WTC11 (cell line): ENCODE measurements around the gene COX6A1. TPM values are rescaled to one million over a fixed set of nuclear protein-coding genes. Genes with fewer than 3 reads are reported as not detected.
A peak's percentile ranks its signal among the peaks of the same experiment; 100 is the strongest.

ENCODE experiments used
- ARID4B ChIP-seq: sonication (generic); formaldehyde crosslinking; IDR thresholded peaks from 2 replicates; pipeline ENCODE4 v1.8.0; 2023; ENCODE audit warnings: missing genetic modification reagents, mild to moderate bottlenecking, borderline replicate concordance
- FOXK1 ChIP-seq: sonication (generic); formaldehyde crosslinking; IDR thresholded peaks from 2 replicates; pipeline ENCODE4 v1.8.0; 2022; ENCODE audit warnings: mild to moderate bottlenecking, moderate library complexity, missing genetic modification reagents
- MXD4 ChIP-seq: fragments of 250-450 bp; sonication (Bioruptor Pico); IDR thresholded peaks from 2 replicates; pipeline ENCODE4 v1.8.0; 2021; ENCODE audit warnings: mild to moderate bottlenecking, moderate library complexity, borderline replicate concordance
- NFATC4 ChIP-seq: fragments of 250-450 bp; sonication (Bioruptor Pico); IDR thresholded peaks from 2 replicates; pipeline ENCODE4 v1.9.0; 2021; ENCODE audit warnings: mild to moderate bottlenecking
- NR3C1 ChIP-seq: sonication (generic); formaldehyde crosslinking; conservative IDR thresholded peaks from 2 replicates; pipeline ENCODE4 v1.8.1; 2023; ENCODE audit warnings: low read depth, mild to moderate bottlenecking, missing genetic modification reagents
- PRDM15 ChIP-seq: sonication (generic); formaldehyde crosslinking; IDR thresholded peaks from 2 replicates; pipeline ENCODE4 v1.8.0; 2022; ENCODE audit warnings: missing genetic modification reagents
- SMAD3 ChIP-seq: sonication (generic); formaldehyde crosslinking; IDR thresholded peaks from 2 replicates; pipeline ENCODE4 v1.8.0; 2022; ENCODE audit warnings: missing genetic modification reagents, mild to moderate bottlenecking, borderline replicate concordance
- SP1 ChIP-seq: sonication (generic); formaldehyde crosslinking; conservative IDR thresholded peaks from 2 replicates; pipeline ENCODE4 v1.8.1; 2022; ENCODE audit warnings: missing genetic modification reagents
- TEAD1 ChIP-seq: sonication (generic); formaldehyde crosslinking; IDR thresholded peaks from 2 replicates; pipeline ENCODE4 v1.8.0; 2022; ENCODE audit warnings: mild to moderate bottlenecking, missing genetic modification reagents
- TP53 ChIP-seq: sonication (generic); formaldehyde crosslinking; IDR thresholded peaks from 2 replicates; pipeline ENCODE4 v1.8.1; 2023; ENCODE audit warnings: mild to moderate bottlenecking, missing genetic modification reagents
- ZNF121 ChIP-seq: sonication (generic); formaldehyde crosslinking; IDR thresholded peaks from 2 replicates; pipeline ENCODE4 v1.8.0; 2023; ENCODE audit warnings: missing genetic modification reagents
- ZNF232 ChIP-seq: sonication (generic); formaldehyde crosslinking; IDR thresholded peaks from 2 replicates; pipeline ENCODE4 v1.8.0; 2022; ENCODE audit warnings: mild to moderate bottlenecking, missing genetic modification reagents
- ZNF263 ChIP-seq: sonication (generic); formaldehyde crosslinking; IDR thresholded peaks from 2 replicates; pipeline ENCODE4 v1.8.1; 2022; ENCODE audit warnings: low read depth, mild to moderate bottlenecking, moderate library complexity, missing genetic modification reagents
- ZNF396 ChIP-seq: fragments of 250-450 bp; sonication (Bioruptor Pico); IDR thresholded peaks from 2 replicates; pipeline ENCODE4 v1.8.0; 2021; ENCODE audit warnings: mild to moderate bottlenecking, moderate library complexity, borderline replicate concordance
- ZNF532 ChIP-seq: fragments of 250-450 bp; sonication (Bioruptor Pico); IDR thresholded peaks from 2 replicates; pipeline ENCODE4 v1.9.0; 2021; ENCODE audit warnings: mild to moderate bottlenecking, borderline replicate concordance
- ZNF671 ChIP-seq: fragments of 250-450 bp; sonication (Bioruptor Pico); IDR thresholded peaks from 2 replicates; pipeline ENCODE4 v1.8.0; 2021; ENCODE audit warnings: mild to moderate bottlenecking
- total RNA-seq: library from RNA; stranded (reverse); gene quantifications from 3 replicates; pipeline ENCODE4 v1.2.3, GENCODE V29; 2021
- TF ChIP-seq, protein P1 (sequence below): sonication (generic); formaldehyde crosslinking; IDR thresholded peaks from 2 replicates; pipeline ENCODE4 v1.8.1; 2023; ENCODE audit warnings: mild to moderate bottlenecking, missing genetic modification reagents
- TF ChIP-seq, protein P2 (sequence below): fragments of 250-450 bp; sonication (Bioruptor Pico); IDR thresholded peaks from 2 replicates; pipeline ENCODE4 v1.9.0; 2021; ENCODE audit warnings: mild to moderate bottlenecking
- TF ChIP-seq, protein P3 (sequence below): fragments of 250-450 bp; sonication (Bioruptor Pico); conservative IDR thresholded peaks from 2 replicates; pipeline ENCODE4 v1.9.0; 2021; ENCODE audit warnings: mild to moderate bottlenecking

Gene COX6A1
- total RNA-seq, 1 experiment from 2014 or later: 573 TPM

DNA sequence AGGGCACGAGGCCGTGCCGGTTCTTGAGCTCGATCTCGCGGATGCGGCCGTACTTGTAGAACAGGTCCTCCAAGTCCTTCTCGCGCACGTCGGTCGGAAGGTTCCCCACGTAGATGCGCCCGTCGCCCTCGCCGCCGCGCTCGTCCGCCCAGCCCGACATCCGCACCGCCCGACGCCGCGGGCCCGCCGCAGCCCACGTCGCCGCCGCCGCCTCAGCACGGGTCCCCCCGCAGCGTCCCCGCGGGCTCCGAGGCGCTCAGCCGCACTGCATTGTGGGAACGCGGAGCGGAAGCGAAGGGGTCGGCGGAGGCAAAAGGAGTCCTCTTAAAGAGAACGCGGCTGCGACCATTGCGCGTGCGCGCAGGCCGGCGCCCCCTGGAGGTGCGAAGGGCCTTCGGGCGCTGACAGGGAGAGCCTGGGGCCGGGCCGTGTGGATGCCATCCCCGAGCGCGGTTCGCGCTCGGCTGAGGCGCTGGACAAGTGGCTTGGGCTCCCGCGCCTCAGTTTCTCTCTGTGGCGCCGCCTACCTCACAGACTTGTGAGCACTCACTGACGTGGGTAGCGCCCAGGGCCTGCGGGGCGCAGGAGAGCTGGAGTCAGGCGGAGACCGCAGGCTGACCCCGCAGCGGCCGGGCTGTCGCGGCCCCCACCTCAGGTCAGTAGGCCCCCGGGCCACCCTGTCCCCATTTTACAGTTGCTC is 31.7 kb downstream of the COX6A1 start, which contains the start of gene SRSF9 (continued):
- TF ChIP-seq ZNF532 (CRISPR knock-in tag) (no peak), ZNF232 (no peak), TP53 (peak; percentile 75; the same call in 1 of the 2 replicates), NFATC4 (CRISPR knock-in tag) (no peak), SP1 (CRISPR knock-in tag) (peak; percentile 57), ARID4B (CRISPR knock-in tag) (peak; percentile 89), SMAD3 (CRISPR knock-in tag) (no peak), ZNF121 (CRISPR knock-in tag) (no peak), NR3C1 (peak; percentile 93; the same call in 1 of the 2 replicates), FOXK1 (CRISPR knock-in tag) (peak; percentile 79; the same call in 1 of the 2 replicates), TEAD1 (CRISPR knock-in tag) (peak; percentile 79), ZNF396 (CRISPR knock-in tag) (no peak), ZNF671 (CRISPR knock-in tag) (no peak), PRDM15 (no peak), MXD4 (no peak), ZNF263 (no peak)
- TF ChIP-seq, protein P1, sequence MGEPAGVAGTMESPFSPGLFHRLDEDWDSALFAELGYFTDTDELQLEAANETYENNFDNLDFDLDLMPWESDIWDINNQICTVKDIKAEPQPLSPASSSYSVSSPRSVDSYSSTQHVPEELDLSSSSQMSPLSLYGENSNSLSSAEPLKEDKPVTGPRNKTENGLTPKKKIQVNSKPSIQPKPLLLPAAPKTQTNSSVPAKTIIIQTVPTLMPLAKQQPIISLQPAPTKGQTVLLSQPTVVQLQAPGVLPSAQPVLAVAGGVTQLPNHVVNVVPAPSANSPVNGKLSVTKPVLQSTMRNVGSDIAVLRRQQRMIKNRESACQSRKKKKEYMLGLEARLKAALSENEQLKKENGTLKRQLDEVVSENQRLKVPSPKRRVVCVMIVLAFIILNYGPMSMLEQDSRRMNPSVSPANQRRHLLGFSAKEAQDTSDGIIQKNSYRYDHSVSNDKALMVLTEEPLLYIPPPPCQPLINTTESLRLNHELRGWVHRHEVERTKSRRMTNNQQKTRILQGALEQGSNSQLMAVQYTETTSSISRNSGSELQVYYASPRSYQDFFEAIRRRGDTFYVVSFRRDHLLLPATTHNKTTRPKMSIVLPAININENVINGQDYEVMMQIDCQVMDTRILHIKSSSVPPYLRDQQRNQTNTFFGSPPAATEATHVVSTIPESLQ: no peak
- TF ChIP-seq, protein P2, sequence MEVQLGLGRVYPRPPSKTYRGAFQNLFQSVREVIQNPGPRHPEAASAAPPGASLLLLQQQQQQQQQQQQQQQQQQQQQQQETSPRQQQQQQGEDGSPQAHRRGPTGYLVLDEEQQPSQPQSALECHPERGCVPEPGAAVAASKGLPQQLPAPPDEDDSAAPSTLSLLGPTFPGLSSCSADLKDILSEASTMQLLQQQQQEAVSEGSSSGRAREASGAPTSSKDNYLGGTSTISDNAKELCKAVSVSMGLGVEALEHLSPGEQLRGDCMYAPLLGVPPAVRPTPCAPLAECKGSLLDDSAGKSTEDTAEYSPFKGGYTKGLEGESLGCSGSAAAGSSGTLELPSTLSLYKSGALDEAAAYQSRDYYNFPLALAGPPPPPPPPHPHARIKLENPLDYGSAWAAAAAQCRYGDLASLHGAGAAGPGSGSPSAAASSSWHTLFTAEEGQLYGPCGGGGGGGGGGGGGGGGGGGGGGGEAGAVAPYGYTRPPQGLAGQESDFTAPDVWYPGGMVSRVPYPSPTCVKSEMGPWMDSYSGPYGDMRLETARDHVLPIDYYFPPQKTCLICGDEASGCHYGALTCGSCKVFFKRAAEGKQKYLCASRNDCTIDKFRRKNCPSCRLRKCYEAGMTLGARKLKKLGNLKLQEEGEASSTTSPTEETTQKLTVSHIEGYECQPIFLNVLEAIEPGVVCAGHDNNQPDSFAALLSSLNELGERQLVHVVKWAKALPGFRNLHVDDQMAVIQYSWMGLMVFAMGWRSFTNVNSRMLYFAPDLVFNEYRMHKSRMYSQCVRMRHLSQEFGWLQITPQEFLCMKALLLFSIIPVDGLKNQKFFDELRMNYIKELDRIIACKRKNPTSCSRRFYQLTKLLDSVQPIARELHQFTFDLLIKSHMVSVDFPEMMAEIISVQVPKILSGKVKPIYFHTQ: no peak
- TF ChIP-seq, protein P3, sequence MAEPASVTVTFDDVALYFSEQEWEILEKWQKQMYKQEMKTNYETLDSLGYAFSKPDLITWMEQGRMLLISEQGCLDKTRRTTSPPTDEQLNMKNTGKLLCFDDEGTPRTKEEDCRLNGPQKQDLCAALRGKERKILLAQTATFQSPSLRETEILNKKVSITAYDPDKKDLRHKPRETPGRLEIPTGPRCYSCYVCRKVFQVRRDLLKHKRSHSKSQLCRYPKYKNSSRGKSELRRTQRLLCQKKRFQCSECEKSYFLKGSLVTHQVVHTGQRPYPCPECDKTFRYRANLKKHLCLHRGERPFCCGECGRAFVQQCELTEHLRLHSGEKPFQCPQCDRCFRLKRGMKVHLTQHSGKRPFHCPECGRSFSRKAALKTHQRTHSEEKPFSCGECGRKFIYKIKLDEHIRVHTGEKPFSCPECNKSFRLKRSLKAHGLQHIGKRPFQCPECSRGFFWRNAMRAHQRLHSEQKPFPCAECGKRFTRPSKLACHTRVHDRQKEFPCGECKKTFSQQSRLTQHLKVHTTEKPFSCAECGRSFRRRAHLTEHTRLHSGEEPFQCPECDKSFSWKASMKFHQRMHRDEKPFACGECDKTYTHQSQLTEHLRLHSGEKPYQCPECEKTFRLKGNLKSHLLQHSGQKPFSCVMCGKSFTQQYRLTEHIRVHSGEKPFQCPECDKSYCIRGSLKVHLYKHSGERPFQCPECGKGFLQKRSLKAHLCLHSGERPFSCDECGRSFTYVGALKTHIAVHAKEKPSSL (CRISPR knock-in tag): no peak
